Activated naive CD4-positive, alpha-beta T cell treated with Interleukin-2 at 50 U/mL for 16 hours (primary cell): Measurements from ENCODE around the gene PRUNE2.
"Not testable (repeated sequence)": the region's sequence is repeated elsewhere in the genome, so short reads cannot be mapped to it uniquely, and the experiment has no call there.

Source experiments
- DNase-seq: peaks from one replicate; pipeline ENCODE4 v3.0.0-alpha.2; 2020

Gene PRUNE2

DNA sequence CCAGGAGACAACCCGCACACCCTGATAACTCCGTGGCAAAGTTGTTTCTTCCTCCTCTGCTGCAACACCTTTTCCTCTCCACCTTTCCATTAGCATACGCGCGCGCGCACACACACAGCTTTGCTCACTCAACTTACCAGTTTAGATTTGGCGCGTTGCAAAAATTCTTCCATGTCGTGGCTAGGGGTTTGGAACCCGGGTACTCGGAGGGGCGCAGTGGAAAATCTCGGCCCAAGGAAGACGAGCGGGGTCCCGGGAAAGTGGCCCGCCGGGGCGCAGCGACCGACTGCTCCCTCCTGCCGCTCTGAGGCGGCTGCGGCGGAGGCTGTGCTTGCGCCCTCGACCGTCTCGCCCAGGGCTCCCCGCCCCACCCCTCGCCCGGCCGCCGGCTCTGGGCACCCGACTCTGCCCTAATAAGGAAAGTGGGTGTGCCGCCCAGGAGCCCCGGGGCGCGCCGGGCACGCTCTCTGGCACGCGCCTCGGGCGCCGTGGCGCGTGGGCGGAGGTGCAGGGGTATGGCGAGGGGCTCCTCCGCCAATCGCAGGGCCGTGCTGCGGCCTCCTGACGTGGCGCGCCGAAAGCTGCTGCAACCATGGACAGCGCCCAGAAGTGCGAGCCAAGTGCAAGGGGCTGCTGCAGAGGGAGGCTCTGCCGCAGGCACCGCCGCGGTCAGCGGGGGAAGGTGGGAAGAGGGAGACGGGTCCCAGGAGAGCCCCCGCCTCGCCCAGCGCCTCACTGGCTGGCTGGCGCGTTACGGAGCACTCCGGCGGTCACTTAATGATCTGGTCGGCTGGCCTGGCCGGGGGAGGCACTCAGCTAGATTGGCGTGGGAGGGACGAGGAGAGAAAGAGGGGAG is at the start of gene PRUNE2:
PRUNE2 (minus strand) TSS at position 324 of the 856 bp plus-strand sequence; CDS start at position 173, 151 bp downstream.
- DNase-seq = no peak

DNA sequence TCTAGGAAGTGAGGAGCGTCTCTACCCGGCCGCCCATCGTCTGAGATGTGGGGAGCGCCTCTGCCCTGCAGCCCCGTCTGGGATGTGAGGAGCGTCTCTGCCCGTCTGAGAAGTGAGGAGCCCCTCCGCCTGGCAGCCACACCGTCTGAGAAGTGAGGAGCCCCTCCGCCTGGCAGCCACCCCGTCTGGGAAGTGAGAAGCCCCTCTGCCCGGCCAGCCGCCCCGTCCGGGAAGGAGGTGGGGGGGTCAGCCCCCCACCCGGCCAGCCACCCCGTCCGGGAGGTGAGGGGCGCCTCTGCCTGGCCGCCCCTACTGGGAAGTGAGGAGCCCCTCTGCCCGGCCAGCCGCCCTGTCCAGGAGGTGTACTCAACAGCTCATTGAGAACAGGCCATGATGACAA is 49.5 kb upstream of the PRUNE2 start:
- DNase-seq = not testable (repeated sequence)

DNA sequence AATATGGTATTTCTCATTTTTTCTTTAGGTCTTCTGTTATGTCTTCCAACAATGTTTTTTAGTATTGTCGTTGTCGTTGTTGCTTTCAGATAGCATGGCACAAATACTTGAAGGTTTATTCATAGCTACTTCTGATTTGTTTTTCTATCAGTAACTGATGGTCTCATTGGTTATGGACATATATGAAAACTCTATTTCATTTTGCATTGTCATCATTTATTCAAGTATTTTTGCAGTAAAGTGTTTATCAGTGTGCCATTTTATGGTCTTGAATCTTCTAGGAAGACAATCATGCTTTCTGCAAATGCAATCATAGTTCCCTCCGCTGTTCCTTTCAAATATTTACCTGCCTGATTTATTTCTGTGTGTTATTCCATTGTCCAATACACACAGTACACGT is 44.0 kb upstream of the PRUNE2 start:
- no peak for DNase-seq

- DNase-seq = no peak
Observed at GRCh38 chr9:76944011-76944410, 38.1 kb upstream of the PRUNE2 start.

- DNase-seq = no peak
Observed at GRCh38 chr9:76943054-76943453, 37.1 kb upstream of the PRUNE2 start.

DNA sequence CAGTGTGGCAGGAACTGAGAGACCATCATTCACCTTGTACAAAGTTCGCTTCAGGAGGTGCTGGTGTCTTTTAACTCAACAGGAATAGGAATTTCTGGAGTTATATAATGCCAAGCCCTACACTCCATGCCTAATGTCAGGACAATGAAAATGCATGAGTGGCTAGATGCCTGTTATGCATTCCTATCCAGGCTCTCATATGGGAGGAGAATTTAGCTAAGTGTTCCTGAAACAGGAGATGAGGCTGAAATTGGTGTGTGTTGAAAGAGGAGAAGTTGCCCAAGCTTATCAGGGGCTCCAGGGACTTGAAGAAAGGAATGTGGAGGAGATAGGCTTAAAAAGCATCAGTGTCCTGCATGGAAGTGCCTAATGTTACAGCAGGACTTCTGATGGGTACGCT is 26.8 kb upstream of the PRUNE2 start:
- DNase-seq = no peak

- DNase-seq = no peak
Observed at GRCh38 chr9:76932265-76932664, 26.4 kb upstream of the PRUNE2 start.

DNA sequence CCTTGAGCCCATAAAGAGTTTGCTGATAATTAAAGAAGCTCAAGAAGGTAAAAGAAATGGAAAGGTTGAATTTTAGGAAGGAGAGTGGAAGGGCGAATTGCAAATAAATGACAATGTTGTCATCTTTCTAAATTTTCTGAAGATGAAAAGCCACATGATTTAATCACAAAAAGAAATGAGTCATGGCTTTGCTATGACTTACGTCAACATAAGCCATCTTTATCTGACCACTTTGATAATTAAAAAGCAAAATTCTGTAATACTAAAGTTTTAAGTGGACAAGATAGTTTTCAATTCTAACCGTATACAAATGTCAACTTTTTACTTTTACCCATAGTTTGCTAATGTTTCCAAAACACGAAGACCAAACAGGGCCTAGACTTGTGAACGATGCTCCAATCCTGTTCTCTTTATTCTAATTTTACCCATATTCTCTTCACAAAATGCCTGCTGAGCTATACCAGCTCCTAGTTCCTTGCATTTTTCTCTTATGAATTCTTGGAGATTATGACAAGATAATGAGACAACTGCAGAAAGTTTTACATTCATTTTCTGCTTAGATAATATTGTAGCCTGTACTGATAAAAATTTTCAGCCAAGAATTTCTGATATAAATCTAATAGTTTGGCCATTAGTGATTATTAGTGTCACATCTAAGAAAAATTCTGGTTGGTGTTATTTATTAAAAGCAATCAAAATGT is 21.8 kb upstream of the PRUNE2 start:
- DNase-seq = no peak

- DNase-seq = no peak
Observed at GRCh38 chr9:76926846-76927245, 20.9 kb upstream of the PRUNE2 start.

DNA sequence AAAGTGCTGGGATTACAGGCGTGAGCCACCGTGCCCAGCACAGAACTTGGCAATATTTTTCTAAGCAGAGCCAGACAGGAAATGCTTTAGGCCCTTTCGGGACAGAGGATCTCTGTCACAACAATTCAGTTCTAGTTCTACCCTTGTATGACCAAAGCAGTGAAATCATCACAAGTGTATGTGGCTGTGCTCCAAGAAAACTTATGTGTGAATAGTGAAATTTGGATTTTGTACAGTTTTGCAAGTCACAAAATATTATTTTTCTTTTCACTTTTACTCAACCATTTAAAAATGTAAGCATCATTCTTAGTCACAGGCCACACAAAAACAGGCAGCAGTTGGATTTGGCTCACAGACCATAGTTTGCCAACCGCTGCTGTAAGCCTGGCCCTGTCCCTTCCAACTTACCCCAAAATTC is 20.4 kb upstream of the PRUNE2 start:
- no peak for DNase-seq

DNA sequence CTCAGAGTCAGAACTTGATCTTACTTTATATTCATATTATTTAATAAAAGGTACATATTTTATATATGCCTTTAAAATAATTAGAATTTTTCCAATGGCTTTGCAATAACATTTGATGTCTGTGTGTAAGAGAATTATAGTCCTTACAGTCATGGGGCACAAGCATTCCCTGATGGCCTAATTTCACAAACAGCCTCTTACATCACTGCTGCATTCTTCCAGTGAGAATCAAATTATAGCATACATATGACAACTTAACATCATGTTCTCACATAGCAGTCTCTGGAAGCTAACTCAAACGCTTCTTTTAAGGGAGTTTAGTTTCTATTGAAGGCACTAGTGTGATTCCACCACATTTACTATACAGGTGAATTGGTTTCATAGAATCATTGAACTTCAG is 15.3 kb upstream of the PRUNE2 start:
- DNase-seq = no peak

GRCh38 chr9:76917299-76917698 is 11.4 kb upstream of the PRUNE2 start:
- no peak for DNase-seq

- DNase-seq = no peak
Observed at GRCh38 chr9:76916231-76916630, 10.3 kb upstream of the PRUNE2 start.

DNA sequence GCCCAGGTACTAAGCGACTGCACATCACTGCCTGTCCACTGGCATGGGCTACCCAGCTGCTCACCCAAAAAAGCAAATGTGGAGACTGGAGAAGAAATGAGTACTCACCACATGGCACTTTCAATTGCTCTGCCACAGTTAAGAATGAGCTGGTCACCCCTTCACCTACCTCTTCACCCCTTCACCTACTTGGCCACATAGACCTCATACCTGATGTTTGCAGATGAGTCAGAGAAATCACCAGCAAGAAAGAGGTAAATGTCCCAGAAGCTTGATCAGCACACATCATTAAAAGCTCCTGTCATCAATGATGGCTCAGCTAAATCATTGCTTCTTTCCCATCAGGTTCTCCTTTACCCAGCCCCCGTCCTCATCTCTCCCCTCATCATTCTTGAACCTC is 7.6 kb upstream of the PRUNE2 start:
- no peak for DNase-seq

- no peak for DNase-seq
Observed at GRCh38 chr9:76912636-76913275, 6.8 kb upstream of the PRUNE2 start.

DNA sequence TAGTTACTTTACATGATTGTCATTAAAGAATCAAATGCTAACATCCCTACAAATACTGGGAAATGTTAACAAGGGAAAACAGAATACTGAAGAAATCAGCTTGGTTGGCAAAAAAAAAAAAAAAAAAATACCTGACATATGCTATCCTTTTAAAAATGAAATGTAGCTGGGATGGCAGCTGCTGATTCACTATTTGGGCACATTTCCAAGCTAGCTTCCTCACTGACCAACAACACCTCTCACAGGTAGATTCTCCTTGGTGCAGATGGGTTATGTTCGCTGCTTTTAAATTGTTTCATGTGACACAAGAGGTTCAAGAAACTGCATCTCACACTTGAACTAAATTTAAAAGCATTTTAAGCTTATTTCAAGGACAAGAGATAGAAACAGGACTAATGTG is 6.1 kb upstream of the PRUNE2 start:
- DNase-seq = no peak

- DNase-seq = no peak
Observed at GRCh38 chr9:76910861-76911260, 4.9 kb upstream of the PRUNE2 start.

GRCh38 chr9:76906647-76906975 is 697 bp upstream of the PRUNE2 start:
- no peak for DNase-seq

DNA sequence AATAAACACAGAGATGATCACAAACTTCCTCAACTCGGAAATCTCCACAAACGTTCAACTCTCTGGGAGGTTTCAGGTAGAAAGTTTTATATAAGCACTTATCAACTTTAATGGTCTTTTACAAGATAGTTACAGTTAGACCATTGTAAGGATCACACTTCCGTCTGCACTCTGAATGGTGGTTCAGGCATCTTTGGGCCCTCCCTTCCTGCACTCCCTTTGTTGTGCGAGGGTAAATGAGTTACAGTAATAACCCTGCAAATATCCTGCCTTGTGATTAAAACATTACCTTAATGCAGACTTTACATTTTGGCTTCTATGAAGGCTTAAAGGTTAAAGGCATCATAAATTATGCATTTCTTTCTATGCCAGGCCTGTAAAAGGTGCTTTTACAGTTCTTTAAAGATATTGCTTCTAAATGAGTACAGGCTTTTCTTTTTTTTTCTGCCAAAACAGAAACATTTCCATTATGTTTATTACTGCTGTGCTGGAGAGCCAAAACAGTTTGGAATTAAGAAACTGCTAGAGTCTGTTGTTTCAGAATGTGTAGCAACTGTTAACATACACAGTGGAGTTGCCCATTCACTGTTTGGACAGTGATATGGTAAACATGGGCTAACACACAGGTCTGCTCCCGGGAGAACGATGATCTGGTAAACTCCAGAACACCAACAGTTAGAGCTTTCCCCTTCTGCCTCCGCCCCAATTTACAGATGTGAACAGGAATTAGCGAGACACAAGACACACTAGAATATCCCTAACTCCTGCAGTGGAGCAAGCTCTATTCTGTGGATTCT is 1.1 kb downstream of the PRUNE2 start:
- no peak for DNase-seq

- DNase-seq = no peak
Observed at GRCh38 chr9:76902395-76902794, 3.5 kb downstream of the PRUNE2 start.

DNA sequence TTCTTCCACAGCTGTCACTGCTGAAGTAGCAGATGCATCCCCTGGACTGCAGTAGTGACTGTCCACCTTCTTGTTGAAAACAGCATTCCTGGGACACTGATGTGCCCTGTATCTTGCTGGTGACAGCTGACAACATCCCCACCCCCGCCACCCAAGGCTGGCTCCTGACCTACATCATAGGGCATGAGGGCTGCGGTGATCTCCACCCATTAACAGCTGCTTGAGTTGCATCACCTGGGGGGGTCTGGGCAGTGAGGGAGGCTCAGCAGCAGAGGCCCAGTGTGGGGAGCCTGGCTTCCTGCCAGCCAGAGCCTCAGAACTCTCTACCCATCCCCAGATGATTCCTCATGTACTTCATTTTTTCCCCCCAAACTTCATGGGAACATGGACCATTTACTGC is 4.1 kb downstream of the PRUNE2 start:
- DNase-seq = no peak

DNA sequence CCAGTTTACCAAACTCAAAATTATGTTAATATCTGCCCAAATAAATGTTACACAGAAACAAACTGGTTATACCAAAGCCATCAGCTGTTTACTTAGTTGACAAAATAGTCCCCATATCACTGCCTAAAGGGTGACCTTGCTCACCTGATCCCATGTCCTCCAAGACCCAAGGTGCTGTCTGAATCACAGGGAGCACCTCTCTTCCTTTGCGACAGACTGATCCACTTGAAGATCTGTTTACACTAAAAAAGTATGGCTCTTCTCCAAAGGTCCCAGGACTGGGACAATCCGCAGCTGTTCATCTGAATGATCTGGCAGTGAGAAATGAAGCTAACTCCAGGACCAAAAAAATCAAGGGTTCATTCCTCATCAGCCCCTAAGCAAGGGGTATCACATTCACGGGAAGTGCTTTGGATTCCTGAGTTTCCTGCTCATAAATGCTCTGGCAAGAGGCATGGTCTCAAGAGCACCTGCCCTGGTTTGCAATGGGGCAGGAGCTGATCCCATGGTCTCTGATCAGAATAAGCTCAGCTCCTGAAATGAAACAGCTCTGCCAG is 5.0 kb downstream of the PRUNE2 start:
- DNase-seq = no peak

- no peak for DNase-seq
Observed at GRCh38 chr9:76898786-76899185, 7.1 kb downstream of the PRUNE2 start.
